Right lobe of liver (tissue), 4 donors: ENCODE data around the gene HSP90AA1.

Source experiments
- CTCF ChIP-seq, 4 donors: fragments of 200-600 bp in 3 of 4; fragments of 450-650 bp in 1 of 4; IDR thresholded peaks; one replicate each; pipeline versions ENCODE4 v1.5.1 to v1.8.0; 2016 to 2022; ENCODE audit warnings: antibody characterized with exemption in 4 of 4, mild to moderate bottlenecking in 2 of 4
- POLR2A ChIP-seq: fragments of 450-650 bp; IDR thresholded peaks from one replicate; pipeline ENCODE4 v1.6.1; 2017; ENCODE audit warnings: antibody characterized with exemption, mild to moderate bottlenecking
- donor health status: DM: no; HTN: no; CAD: no.
- donor health status: DM: no; HTN: no; CAD: no.
- donor health status: DM: no; HTN: yes; CAD: no.

GRCh38 chr14:102035914-102036313 is 50.9 kb downstream of the HSP90AA1 start:
- TF ChIP-seq CTCF (IDR thresholded peaks at IDR 0.05) = no peak
- TF ChIP-seq POLR2A = no peak
